Stimulated activated CD8-positive, alpha-beta memory T cell treated with anti-CD3 and anti-CD28 coated beads, Interleukin-4, amount 100 ng/mL, for 48 hours (primary cell): ENCODE results near the gene TXN2.
"Not testable (repeated sequence)": the region's sequence is repeated elsewhere in the genome, so short reads cannot be mapped to it uniquely, and the experiment has no call there.

Source experiments
- DNase-seq: peaks from one replicate; pipeline ENCODE4 v3.0.0-alpha.2; 2020

Gene TXN2

DNA sequence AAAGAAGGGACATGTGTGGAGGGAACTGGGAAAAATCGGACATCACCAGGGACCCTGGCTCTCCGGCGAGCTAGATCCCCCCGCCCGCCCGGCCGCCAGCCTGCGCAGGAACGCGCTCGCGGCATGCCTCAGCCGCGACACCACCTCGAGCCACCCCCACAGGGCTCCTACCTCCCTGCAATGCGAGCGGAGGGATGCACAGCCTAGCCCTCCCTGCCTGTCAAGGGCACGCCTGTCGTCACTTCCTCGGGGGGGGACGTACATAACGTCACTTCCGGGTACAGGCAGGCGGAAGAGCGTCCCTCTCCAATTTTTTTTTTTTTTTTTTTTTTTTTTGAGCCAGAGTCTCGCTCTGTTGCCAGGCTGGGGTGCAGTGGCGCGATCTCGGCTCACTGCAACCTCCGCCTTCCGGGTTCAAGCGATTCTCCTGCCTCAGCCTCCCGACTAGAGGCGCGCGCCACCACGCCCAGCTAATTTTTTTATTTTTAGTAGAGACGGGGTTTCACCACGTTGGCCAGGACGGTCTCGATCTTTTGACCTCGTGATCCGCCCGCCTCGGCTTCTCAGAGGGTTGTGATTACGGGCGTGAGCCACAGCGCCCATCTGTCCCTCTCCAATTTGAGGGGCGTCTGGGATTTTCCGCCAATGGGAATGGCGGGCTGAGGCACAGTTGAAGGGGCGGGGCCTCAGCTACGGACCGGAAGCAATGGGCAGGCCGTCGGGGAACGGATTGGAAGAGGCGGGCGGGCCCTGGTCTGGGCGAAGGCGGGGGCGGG is at the start of gene TXN2:
Gene TXN2 (minus strand): TSS at position 248 of the 776 bp plus-strand sequence. CDS start 803 bp downstream, outside the sequence.
- peak; percentile 97 for DNase-seq

DNA sequence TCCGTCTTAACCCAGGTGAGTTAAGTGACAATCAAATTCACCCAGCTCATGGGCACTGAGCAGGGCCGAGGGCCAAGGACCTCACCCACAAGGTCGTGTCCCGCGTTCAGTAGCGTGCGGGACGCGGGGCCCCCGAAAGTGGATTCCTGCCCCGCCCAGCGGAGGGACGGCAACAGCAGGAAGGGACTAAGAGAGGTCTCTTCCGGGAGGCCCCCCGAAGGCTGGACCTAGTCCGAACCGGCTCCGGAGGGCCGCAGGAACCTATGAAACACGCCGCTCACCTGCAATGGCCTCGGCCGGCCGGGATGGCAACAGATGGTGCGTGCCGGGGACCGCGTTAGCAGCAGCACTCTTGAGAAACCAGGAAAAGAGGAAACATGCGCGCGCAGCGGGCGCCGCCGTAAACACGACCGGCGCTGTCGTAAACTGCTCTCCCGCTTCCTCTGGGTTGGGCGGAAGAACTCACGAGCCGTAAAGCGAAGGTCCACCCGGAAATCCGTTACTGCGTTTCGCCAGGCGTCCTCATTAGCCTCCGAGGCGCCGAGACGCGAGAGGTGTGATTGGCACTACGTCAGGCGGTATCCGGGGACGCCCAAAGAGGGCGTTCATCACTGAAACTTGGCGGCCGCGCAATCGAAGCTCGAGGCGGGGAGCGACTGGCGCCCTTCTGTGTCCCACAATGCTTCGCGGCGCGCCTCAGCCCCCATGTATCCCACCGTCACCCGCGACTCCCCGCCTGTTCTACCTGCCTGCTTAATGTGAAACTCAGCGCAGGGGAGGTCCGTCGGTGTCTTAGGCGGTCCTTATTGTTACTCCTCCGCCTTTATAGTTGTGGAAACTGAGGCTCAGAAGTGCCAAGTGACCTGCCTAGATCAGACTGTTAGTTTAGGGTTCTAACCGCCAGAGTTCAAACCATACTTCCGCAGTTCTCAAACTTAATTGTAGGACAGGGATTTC is 47.6 kb upstream of the TXN2 start, which contains the start of gene EIF3D:
Gene EIF3D (minus strand): TSS at position 372 of the 957 bp plus-strand sequence. CDS start 3,045 bp downstream, outside the sequence.
- peak; percentile 97 for DNase-seq

GRCh38 chr22:36528341-36528740 is 46.9 kb upstream of the TXN2 start:
- DNase-seq, result peak; percentile 40

DNA sequence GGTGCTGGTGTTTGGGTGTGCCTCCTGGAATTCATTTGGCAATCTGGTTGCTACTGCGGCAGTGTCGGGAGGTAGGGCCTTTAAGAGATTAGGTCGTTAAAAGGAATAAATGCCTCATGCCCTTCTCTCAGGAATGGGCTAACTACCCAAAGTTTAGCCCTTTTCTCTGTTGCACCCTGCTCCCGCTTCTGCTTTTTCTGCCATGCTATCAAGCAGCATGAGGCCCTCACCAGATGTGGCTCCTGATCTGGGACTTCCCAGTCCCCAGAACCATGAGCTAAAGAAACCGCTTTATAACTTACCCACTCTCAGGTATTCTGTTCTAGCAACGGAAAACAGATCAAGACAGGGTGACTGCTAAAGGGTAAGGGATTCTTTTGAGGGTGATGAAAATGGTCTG is 41.2 kb upstream of the TXN2 start:
- DNase-seq, result no peak

DNA sequence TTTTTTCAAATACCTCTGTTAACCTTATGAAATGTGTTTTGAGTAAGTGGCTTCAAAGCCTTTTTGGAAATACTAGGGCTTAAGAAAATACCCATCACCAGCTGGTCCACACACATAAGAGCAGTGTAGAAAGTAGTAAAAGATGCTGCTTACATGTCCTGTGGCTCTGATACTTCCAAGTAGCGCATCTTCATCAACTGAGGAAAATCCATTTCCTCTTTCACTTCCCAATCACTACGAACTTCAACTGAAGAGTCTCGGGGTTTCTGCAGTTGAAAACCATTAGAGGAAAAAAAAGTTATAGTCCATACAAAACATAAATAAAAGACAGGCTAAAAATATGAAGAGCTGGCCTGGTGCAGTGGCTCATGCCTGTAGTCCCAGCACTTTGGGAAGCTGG is 39.0 kb upstream of the TXN2 start:
- no peak for DNase-seq

- not testable (repeated sequence) for DNase-seq
Observed at GRCh38 chr22:36519906-36520305, 38.5 kb upstream of the TXN2 start.

GRCh38 chr22:36514766-36515165 is 33.3 kb upstream of the TXN2 start:
- no peak for DNase-seq

DNA sequence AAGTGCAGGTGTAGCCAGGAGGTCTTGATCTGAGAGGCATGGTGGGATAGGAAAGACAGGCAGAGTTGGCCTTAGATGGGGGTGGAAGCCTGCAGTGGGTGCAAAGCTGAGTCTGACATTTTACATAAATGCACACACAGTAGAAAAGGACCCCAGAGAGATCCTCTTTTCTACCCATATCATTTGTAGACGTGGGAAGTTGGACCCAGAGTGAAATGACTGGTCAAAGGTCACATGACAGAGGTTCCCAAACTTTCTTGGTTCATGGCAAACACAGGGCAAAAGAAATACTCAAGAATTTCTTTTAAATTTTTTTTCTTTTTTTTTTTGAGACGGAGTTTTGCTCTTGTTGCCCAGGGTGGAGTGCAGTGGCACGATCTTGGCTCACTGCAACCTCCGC is 31.6 kb upstream of the TXN2 start:
- DNase-seq, result no peak

DNA sequence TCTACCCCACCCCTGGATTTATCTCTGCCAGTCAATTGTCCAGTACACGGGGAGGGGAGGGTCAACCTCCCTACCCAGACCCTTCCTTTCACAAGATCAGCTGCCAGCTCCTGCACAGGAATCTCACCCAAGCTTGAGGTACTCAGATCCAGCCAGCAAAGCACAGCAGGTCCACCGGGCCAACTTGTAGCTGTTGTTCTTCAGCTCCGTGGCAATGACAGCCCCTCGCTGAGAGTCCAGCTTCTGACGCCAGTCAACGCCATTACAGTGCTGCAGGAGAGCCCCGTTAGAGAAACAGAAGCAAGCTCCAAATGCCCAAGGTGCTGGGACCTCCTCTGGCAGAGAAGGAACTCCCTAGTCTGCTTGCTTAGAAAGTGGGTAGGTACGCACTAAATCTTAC is 30.9 kb upstream of the TXN2 start:
- DNase-seq, result no peak

- DNase-seq, result peak; percentile 49
Observed at GRCh38 chr22:36510966-36511881, 29.8 kb upstream of the TXN2 start.

- no peak for DNase-seq
Observed at GRCh38 chr22:36510384-36510783, 28.9 kb upstream of the TXN2 start.

- DNase-seq, result no peak
Observed at GRCh38 chr22:36507518-36508010, 26.1 kb upstream of the TXN2 start.

DNA sequence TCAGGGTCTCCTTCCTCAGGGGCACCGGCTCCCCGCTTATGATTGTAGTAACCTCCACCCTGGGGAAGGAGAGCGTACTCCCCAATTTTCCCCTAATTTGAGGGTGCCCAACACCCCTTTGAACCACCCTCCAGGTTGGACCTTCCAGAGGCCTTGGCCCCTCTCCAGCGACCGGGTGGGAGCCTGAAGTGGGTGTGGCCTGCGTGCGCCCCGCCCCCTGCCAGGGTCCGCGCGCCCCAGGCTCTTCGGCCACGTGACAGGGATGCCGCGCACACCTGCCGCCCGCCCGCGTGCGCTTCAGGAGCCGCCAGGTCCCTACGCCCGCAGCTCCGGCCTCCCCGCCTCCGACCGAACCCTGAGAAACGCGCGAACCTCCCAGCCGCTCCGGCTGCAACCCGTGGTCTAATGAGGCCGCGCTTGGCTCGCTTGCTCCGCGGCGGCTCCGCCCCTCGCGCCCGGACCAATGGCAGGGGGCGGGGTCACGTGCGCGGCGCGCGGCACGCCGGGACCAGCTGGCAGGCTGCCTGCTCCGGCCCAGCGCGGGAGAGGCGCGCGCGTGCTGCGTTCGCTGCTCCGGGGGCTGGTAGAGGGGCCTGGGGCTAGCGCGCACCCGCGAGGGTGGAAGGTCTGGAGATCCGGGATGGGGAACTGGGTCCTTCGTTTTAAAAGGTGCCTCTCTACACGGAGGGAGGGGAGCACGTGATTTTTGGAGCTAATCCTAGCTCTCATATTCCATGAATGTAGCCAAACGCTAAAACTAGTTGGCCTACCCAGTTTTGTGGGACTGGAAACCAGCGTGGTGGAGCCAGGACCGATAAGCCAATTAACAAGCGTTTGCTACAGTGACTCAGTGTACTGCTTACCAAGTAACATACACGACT is 25.4 kb upstream of the TXN2 start, which contains the start of gene FOXRED2:
Gene FOXRED2 (minus strand): TSS at position 404 of the 881 bp plus-strand sequence. CDS start 618 bp downstream, outside the sequence.
- peak; percentile 91 for DNase-seq

DNA sequence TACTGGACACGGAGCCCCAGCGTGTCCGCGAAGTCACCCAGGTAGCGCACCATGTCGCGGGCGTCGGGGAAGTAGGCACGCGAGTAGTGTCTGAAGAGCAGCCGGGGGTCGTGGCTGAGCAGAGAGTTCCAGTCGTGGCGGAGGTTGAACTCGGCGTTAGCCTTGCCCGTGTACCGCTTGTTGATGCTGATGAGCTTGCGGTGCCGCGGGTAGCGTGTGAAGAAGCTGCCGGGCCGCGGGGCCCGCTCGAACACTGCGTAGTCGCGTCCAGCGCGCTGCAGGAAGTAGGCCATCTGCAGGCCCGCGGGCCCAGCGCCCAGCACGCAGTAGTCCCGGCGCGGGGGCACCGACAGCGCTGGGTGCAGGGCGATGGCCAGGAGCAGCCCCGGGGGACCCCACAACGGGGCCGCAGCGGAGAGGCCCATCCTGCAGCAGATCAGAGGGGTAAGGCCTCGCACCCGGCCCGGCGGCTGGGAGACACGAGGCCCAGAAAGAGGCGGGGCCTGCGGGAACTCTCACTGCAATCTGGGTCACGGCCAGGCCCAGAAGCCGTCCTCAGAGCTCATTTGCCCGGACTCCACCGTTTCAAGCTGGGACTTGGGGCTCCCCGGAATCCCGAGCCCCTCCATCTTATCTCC is 24.7 kb upstream of the TXN2 start:
- no peak for DNase-seq

DNA sequence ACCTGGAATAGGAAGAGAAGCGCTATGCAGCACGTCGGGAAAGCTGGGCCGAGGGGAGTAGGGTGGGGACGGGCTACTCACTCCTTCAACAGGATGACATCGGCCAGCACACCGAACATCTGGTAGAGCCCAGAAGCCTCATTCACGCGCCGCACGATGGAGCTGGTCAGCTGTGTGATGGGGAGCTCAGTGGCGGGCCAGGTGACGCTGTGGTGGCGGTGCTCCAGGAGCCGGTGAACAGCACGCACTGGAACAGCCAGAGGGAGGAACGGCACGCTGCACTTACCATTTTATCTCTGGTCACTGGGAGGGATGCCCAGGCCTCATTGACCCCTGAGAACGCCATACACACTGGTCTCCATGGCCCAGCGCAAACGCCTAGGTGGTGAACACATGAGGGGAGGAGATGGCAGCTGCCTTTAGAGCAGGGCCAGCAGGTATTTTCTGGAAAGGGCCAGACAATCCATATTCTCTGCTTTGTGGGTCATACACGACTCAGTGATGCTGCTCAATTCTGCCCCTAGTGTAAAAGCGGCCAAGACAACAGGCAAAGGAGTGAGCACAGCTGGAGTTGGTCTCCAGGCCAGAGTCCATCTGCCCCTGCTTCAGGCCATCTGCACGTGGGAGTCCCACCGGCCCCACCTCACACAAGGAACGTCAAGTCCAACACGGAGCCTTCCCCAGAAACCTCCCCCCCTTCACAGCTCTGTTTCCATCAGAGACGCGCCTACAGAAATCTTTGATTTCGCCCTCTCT is 16.6 kb upstream of the TXN2 start:
- no peak for DNase-seq

- DNase-seq, result no peak
Observed at GRCh38 chr22:36493690-36494110, 12.3 kb upstream of the TXN2 start.

GRCh38 chr22:36492109-36492508 is 10.7 kb upstream of the TXN2 start:
- DNase-seq, result no peak

- no peak for DNase-seq
Observed at GRCh38 chr22:36491155-36491554, 9.7 kb upstream of the TXN2 start.

DNA sequence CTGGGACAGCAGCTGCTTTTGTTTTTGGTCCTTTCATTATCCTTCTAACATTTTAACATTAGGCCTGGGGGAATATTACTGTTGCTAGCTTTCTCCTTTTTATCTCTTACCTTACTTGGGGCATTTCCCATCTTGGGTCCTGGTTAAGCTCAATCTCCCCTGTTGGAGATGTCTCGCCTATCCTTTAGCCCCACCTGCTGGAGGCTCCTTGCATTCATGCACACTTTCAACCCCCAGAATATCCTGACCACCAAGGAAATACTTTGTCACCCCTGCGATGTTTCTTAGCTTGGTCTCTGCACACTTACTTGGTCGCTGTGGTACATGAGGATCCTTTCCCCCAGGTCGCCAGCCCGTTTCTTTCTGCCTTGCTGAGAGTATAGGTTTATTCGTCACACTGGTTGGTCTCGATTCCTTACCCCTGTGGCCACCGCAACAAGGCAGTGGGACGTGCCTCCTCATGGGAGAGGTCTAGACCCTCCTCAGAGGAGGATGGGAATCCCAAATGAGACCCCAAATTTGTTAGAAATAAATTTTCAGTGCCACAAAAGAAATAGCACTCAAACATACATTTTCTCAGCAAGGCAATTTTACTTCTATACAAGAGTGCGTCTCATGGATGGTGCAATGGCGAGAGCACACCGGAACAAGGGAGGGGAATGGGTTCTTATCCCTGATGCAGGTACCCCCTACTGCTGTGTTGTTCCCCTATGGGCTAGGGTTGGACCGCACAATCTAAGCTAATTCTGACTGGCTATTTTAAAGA is 5.4 kb upstream of the TXN2 start:
- DNase-seq, result peak; percentile 77
